ENCODE measurements around the gene TOP2B.

GRCh38 chr3:25582242-25582641 lies 82.5 kb downstream of the TOP2B start:
- TF ChIP-seq CTCF (conservative IDR thresholded peaks at IDR 0.05), result no peak
- no peak for TF ChIP-seq EZH2 (IDR thresholded peaks at IDR 0.05; ENCODE audit: low read depth)
